GM13976 (cell line): ENCODE results near the gene DIABLO.
"Not testable (repeated sequence)": the region's sequence is repeated elsewhere in the genome, so short reads cannot be mapped to it uniquely, and the experiment has no call there.

Source experiments
- DNase-seq: peaks from one replicate; pipeline ENCODE4 v3.0.0; 2012; ENCODE audit warnings: low spot score
- in situ Hi-C: fragments of 300-500 bp; cut with MboI; formaldehyde crosslinking; loops from one replicate; pipeline ENCODE4 v1.12.0; 2022; ENCODE audit warnings: low sequenced_read_pairs, mixed read lengths, inconsistent platforms; ENCODE audit not compliant: unreplicated experiment
- TF ChIP-seq, protein P1 (sequence below): IDR thresholded peaks from 2 replicates; pipeline ENCODE4 v1.5.1; 2012; ENCODE audit warnings: borderline replicate concordance, mild to moderate bottlenecking; ENCODE audit not compliant: insufficient read depth; ENCODE audit errors: extremely low read depth, missing control alignments, control extremely low read depth

The DIABLO gene

DNA sequence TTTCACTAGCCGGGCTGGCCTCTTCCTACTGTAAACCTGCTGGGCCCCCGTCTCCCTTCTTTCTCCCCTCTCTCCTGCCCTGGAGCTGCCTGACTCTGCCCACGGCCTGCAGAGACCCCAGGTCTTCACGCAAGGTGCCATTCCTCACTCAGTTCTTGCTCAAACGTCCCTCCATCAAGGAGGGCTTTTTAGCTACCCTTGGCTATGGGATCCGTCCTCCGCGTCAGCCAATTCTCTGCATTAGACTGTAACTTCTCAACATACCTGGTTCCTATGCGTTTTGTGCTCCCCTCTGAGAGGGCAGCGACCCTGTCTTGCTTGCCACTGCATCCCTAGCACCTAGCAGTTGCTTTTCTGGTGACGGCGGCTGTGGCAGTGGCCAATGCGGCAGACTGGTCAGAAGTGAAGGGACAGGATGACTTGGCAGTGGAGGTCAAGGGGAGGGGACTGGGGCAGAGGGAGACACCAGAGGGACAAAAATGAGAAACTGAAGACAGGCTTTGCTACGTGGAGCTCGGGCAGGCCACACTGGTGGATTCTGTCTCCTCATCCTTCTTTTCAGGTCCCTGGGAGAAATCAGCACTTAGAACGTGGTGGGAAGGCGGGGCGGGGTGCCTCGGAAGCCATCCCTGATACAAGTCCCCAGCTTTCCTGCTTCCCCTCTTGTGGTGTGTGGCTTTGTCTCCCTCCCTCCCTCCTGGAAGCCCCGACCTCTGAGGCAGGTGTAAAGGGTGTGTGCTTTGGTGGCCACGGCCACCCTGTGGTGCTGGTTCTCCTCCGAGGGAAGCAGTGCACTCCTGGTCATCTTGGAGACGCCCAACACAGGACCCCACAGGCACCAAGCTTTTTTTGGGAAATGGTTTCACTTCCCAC lies 20.6 kb downstream of the DIABLO start:
- in situ Hi-C loops = no loop called here
- TF ChIP-seq, protein P1, sequence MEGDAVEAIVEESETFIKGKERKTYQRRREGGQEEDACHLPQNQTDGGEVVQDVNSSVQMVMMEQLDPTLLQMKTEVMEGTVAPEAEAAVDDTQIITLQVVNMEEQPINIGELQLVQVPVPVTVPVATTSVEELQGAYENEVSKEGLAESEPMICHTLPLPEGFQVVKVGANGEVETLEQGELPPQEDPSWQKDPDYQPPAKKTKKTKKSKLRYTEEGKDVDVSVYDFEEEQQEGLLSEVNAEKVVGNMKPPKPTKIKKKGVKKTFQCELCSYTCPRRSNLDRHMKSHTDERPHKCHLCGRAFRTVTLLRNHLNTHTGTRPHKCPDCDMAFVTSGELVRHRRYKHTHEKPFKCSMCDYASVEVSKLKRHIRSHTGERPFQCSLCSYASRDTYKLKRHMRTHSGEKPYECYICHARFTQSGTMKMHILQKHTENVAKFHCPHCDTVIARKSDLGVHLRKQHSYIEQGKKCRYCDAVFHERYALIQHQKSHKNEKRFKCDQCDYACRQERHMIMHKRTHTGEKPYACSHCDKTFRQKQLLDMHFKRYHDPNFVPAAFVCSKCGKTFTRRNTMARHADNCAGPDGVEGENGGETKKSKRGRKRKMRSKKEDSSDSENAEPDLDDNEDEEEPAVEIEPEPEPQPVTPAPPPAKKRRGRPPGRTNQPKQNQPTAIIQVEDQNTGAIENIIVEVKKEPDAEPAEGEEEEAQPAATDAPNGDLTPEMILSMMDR = no peak
- DNase-seq = no peak

DNA sequence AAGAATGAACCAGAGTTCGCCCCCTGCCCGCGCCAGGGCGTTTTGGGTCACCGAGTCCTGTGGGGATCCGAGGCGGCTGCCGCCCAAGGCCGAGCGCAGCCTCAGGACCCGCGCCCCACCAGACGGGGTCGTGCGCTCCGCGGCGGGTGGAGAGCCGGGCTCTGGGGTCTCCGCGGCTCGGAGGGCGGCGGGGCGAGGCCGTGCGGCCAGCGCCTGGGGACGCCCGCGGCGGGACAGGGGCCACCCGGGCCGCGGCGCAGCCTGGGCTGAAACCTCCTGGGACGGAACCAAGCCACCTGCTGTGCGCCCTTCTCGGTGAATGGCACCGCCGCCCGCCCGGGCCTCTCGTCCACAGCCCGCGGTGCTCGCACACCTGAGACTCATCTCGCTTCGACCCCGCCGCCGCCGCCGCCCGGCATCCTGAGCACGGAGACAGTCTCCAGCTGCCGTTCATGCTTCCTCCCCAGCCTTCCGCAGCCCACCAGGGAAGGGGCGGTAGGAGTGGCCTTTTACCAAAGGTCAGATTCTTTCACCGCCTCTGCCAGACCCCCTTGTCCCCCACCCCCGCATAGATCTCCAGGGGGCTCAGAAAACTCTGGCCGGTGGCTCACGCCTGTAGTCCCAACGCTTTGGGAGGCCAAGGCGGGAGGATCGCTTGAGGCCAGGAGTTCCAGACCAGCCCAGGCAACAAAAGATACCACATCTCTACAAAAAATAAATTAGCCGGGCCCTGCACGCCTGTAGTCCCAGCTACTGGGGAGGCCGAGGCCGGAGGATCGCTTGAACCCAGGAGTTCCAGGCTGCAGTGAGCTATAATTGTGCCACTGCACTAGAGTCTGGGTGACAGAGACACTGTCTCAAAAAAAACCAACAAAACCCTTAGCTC lies 21.4 kb downstream of the DIABLO start:
- TF ChIP-seq, protein P1 = no peak
- peak; percentile 44 for DNase-seq
- in situ Hi-C loops = no loop called here

DNA sequence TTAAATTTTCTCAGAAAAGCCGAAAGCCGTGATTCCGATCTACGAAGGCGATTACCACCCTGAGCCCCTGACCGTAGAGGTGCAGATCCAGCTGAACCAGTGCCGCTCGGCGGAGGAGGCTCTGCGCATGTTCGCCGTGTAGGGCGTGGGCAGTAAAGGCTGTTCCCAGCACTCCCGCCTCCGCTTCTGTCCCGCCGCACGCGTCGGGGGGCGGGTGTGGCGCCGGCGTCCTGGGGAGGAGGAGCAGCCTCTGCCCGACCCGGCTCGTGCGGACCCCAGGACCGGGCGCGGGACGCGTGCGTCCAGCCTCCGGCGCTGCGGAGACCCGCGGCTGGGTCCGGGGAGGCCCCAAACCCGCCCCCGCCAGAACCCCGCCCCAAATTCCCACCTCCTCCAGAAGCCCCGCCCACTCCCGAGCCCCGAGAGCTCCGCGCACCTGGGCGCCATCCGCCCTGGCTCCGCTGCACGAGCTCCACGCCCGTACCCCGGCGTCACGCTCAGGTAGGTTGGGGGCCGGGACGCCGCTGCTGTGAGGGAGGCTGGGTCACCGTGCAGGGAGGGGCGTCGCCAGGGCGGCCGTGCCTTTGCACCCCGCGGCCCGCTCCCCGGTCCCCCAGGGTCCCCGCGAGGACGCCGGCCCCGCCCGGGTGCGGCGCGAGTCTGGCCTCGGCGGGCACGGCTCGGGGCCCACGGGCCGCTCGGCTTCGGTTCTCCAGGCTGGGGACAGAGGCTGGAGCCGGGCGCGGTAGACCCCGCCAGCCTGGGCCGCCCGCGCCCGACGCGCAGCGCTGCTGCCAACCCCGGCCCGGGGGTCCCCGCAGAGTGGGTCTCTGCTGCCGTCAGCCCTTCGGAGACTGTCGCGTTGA lies 22.3 kb downstream of the DIABLO start, which contains the start of gene B3GNT4:
B3GNT4 (plus strand) TSS at position 409 of the 866 bp plus-strand sequence. CDS start 910 bp downstream, outside the sequence.
- peak; percentile 77 for DNase-seq
- TF ChIP-seq, protein P1 = no peak
- in situ Hi-C loops = no loop called here

DNA sequence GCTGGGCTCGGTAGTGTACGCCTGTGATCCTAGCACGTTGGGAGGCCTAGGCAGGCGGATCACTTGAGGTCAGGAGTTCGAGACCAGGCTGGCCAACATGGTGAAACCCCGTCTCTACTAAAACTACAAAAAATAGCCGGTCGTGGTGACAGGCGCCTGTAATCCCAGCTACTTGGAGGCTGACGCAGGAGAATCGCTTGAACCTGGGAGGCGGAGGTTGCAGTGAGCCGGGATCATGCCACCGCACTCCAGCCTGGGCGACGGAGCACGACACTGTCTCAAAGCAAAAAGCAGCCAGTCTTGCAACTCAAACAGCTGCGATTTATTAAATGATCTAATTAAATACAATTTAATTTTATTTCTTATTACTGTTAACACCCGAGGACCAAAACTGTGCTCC lies 23.0 kb downstream of the DIABLO start:
- in situ Hi-C loops, DNase-seq: not testable (repeated sequence)

DNA sequence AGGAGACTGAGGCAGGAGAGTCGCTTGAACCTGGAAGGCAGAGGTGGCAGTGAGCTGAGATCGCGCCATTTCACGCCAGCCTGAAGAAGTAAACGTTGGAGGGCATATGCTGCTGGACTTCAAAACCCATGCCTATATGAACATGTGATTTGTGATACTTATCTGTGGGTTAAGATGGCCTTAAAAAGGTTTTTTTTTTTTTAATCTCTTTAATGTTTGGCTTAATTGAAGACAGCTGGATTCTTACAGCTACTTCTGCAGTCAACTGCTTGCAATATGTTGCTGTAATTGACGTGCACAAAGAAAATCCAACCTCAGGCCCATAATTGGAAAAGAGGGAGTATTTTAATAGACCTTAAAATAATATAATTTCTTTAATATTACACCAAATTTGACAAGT lies 23.8 kb downstream of the DIABLO start:
- in situ Hi-C loops = no loop called here
- TF ChIP-seq, protein P1 = no peak
- no peak for DNase-seq

DNA sequence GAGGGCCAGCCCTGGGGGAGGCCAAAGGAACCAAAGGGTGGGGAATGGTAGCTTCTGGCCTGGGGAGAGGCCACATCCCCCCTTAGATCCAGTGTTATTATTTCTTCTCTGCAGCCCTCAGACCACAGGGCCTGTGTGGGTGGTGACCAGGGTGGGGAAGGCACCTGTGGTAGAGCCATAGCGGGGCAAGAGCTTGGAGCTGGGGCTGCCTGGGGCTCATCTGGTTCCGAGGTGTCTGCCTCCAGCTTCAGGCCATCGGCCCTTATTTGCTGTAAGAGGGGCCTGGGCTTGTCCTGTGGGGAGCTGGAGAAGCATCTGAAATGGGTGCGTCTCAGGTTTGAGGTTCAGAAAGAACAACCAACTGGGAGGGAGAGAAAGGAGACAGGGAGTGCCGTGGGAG lies 24.5 kb downstream of the DIABLO start:
- TF ChIP-seq, protein P1 = no peak
- in situ Hi-C loops = no loop called here
- no peak for DNase-seq
